ENCODE data around the gene RARRES1.
"Not testable (repeated sequence)": the region's sequence is repeated elsewhere in the genome, so short reads cannot be mapped to it uniquely, and the experiment has no call there.

The RARRES1 gene

DNA sequence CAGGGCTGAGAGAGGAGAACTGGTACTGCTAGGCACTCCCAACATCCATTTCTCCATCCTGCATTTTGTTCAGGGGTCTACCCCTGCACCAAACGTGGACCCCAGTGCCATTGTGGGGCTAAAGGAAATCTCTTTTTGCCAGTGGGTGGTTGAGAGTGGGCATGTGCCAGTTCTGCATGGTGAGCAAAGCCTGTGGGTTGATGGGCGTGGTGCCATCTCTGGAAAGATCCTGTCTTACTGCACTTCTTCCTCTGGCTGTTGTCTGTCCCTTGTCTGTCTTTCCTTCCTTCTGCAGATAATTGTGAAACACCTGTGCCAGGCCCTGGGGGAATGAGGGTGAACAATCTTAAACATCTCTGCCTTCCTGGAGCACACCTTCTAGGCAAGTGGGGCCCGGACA lies 1.4 kb upstream of the RARRES1 start:
- DNase-seq (ENCODE audit: low spot score) = no peak

GRCh38 chr3:158732856-158733200 lies 571 bp upstream of the RARRES1 start:
- DNase-seq (ENCODE audit: low spot score) = no peak

GRCh38 chr3:158731486-158731885 lies 771 bp downstream of the RARRES1 start:
- no peak for DNase-seq (ENCODE audit: low spot score)

GRCh38 chr3:158728851-158729250 lies 3.4 kb downstream of the RARRES1 start:
- no peak for DNase-seq (ENCODE audit: low spot score)

- DNase-seq (ENCODE audit: low spot score) = no peak
These were observed 4.2 kb downstream of the RARRES1 start for GRCh38 chr3:158728061-158728377.

- DNase-seq (ENCODE audit: low spot score) = peak; percentile 49
These were observed 4.8 kb downstream of the RARRES1 start for GRCh38 chr3:158727206-158728060.

GRCh38 chr3:158725348-158726011 lies 6.8 kb downstream of the RARRES1 start:
- no peak for DNase-seq (ENCODE audit: low spot score)

DNA sequence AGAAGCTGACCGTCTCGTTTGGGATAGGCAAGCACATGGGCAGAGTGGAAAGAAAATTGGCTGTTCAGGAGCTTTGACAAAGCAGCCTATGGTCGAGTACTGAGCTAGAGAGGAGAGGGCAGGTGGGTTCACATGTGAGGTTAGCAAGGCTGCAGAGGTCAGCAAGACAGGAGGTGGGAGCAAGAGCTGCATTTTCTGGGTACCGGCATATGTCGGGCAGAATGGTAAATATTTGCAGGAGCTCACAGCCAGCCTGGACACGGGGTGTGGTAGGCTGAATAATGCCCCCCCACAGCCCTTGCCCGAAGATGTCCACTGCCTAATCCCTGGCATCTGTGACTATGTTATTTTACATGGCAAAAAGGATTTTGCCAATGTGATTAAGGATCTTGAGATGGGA lies 8.3 kb downstream of the RARRES1 start:
- DNase-seq (ENCODE audit: low spot score) = no peak

GRCh38 chr3:158722108-158722507 lies 10.1 kb downstream of the RARRES1 start:
- DNase-seq (ENCODE audit: low spot score) = no peak

DNA sequence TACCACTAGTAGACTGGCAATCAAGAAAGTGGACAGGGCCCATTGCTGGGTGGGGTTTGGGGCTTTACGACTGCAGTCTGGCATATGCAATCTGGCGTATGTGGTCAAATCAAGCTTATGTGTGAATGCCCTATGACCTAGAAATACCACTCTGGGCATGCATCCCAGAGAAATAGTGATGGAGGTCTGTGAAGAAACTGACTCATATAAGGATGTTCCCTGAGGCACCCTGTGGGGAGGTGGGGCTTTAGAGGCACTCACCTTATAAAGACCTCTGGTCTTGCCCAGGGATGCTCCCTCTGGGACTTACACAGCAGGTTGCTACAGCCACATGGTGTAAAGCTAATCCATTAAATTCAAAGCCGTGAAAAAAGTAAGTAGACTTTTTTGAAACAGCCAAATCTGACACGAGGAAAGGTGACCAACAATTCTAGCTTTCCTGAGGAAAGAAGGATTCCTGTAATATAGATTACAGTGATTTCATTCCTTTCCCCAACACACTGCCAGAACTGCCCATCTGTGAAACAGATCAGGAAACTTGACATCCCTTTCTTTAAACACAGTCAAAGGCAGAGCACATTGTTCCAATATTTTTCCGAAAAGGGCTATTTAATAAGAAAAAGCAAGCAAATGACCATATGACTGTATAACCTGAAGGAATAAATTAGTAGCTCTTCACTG lies 13.6 kb downstream of the RARRES1 start:
- DNase-seq (ENCODE audit: low spot score) = no peak

DNA sequence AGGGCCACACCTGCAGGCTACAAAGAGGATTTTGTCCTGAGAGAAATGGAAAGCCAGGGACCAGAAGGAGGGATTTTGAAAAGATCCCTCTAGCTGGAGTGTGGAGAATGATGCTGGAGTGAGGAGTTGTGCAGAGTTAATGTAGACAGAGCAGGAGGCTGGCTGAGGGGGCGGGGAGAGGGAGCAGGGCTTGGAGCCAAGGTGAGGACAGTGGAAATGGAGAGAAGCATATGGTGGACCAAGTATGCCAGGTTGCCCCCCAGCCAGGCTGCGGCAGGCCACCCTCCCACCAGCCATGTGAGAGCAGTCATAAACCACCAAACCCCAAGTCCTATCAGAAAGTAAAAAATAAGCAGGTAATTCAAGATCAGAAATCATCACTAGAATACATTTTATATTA lies 14.7 kb downstream of the RARRES1 start:
- DNase-seq (ENCODE audit: low spot score) = no peak

GRCh38 chr3:158713094-158713499 lies 19.2 kb downstream of the RARRES1 start:
- peak; percentile 17 for DNase-seq (ENCODE audit: low spot score)

GRCh38 chr3:158712443-158712842 lies 19.8 kb downstream of the RARRES1 start:
- DNase-seq (ENCODE audit: low spot score) = no peak

DNA sequence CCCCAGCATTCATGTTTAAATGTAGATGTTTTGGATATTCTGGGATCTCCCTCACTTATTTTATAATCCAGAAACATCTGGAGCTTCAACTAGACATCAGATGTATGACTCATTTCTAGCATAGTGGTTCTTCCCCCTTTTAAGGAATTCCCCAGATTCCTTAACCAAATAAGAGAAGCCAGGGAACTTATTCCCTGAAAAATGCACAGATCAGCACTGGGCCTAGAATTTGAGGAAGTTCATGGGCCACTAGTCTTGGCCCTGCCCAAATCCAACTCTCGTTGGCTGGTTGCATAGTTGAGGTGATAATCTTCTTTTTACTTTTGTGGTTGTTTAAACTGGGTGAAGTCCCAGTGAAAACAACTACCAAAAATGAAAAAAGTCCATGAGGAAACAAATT lies 20.4 kb downstream of the RARRES1 start:
- no peak for DNase-seq (ENCODE audit: low spot score)

- no peak for DNase-seq (ENCODE audit: low spot score)
These were observed 21.7 kb downstream of the RARRES1 start for GRCh38 chr3:158710601-158711000.

DNA sequence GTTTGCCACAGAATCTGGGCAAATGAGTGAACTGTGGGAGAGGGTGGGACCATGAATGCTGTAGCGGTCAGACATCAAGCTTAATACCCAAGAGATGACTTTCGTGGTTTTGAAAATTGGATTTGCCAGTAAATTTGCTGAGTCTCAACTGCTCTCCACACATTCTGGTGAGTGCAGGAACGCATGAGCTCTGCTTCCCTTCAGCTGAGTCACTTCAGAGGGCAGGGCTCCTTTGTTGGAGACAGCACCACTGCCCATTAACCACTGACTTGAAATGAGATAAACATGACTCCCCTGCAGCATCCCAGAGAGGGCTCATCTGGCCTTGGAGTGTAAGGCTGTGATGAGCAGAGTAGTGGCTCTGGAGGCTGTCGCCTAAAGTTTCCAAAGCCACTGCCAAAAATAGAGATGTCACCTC lies 22.6 kb downstream of the RARRES1 start:
- DNase-seq (ENCODE audit: low spot score) = no peak

- DNase-seq (ENCODE audit: low spot score) = no peak
These were observed 28.7 kb downstream of the RARRES1 start for GRCh38 chr3:158703566-158703965.

- no peak for DNase-seq (ENCODE audit: low spot score)
These were observed 29.3 kb downstream of the RARRES1 start for GRCh38 chr3:158702815-158703481.

GRCh38 chr3:158701420-158702065 lies 30.7 kb downstream of the RARRES1 start:
- DNase-seq (ENCODE audit: low spot score) = no peak

DNA sequence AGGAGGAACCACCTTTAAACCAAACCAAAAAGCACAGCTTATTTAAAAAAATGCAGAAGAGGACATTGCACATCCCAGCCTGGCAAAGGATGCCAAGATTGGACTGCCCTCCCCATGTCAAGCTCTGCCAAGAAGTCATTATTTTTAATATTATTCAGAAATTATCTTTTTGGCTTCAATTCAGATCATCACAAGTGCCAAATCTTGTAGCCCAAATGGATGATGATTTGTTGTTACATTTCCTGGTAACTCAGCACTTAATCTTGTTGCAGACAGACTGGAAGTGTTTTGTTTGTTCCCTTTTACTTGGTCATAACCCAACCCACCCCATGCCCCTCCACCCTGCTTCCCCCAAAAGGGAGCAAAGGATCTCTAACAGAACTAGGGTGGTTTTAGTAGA lies 31.7 kb downstream of the RARRES1 start:
- DNase-seq (ENCODE audit: low spot score) = no peak

- DNase-seq (ENCODE audit: low spot score) = no peak
These were observed 35.6 kb downstream of the RARRES1 start for GRCh38 chr3:158696618-158697017.

DNA sequence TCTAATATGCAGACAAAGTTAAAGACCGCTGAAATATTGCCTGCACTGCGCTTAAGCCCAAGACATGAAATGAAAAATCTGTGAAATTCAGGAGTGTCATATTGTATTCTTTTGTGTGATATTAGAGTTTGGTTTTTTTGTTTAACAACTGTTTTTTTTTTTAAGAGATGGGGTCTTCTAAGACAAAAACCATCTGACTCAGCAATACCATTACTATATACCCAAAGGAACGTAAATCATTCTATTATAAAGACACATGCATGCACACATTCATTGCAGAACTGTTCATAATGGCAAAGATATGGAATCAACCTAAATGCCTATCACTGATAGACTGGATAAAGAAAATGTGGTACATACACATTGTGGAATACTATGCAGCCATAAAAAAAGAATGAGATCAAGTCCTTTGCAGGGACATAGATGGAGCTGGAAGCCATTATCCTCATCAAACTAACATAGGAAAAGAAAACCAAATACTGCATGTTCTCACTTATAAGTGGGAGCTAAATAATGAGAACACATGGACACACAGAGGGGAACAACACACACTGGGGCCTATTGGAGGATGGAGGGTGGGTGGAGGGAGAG lies 38.3 kb downstream of the RARRES1 start:
- not testable (repeated sequence) for DNase-seq (ENCODE audit: low spot score)

All from putamen (tissue), 1 donor.